Measurements from ENCODE around the gene RESP18. TPM values are rescaled to one million over a fixed set of nuclear protein-coding genes. Genes with fewer than 3 reads are reported as not detected.
"Not testable (repeated sequence)": the region's sequence is repeated elsewhere in the genome, so short reads cannot be mapped to it uniquely, and the experiment has no call there.

The RESP18 gene
- total RNA-seq, 1 donor from 2014 or later: not detected

DNA sequence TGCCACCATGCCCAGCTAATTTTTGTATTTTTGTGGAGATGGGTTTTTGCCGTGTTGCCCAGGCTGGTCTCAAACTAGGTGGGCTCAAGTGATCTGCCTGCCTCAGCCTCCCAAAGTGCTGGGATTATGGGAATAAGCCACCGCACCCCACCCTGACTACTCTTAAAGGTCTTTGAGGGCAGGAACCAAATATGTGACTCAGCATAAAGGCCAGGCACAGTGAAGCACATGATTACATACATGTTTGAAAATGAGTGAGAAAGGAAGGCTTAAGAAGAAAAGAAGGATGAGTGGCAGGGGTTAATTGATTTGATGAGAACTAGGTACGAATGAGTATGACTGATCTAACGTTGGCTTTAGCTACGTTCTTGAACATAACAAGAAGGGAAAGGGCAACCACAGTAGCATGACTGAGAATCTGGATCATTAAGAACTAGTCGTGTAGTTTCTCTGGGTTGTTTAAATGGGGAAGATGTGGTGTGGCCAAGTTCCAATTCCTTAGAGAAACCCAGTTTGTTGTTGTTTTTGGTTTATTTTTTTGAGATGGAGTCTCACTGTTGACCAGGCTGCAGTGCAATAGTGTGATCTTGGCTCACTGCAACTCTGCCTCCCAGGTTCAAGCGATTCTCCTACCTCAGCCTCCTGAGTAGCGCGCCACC, 6.8 kb downstream of the RESP18 start:
- DNase-seq (ENCODE audit: extremely low read depth, low read depth, low spot score): no peak

DNA sequence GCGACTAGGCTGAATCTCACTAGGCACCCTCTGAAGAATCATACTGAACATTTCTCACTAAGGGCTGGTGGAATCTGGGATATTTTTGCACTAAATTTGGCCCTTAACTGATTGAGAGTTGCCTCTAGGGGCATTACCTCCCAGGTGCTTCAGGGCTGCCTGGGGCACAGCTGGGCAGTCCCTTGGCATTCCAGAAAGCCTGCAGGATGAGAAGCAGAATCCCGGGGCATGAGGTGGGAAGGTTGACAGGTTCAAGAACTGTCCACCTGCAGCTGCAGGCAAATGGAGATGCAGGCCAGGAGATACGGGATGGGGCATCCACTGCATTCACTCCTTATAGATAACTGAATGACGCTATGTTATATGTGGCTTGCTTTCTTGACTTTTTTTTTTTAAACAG, 7.4 kb downstream of the RESP18 start:
- DNase-seq (ENCODE audit: extremely low read depth, low read depth, low spot score): no peak

DNA sequence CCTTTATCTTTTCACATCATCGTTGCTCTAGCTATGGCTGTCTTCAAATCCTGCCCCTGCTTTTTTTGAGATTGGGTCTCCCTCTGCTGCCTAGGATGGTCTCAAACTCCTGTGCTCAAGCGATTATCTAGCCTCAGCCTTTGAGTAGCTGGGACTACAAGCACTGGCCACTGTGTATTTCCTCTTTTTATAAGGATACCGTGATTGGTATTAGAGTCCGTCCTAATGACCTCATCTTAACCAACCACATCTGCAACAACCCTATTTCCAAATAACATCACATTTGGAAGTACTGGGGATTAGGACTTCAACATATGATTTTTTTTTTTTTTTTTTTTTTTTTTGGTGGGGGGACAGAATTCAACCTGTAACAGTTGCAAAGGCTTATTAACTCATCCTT, 9.1 kb downstream of the RESP18 start:
- DNase-seq (ENCODE audit: extremely low read depth, low read depth, low spot score): no peak

- no peak for DNase-seq (ENCODE audit: extremely low read depth, low read depth, low spot score)
Measured at GRCh38 chr2:219314804-219315468, 17.6 kb downstream of the RESP18 start.

- DNase-seq (ENCODE audit: extremely low read depth, low read depth, low spot score): not testable (repeated sequence)
Measured at GRCh38 chr2:219312683-219313263, 19.8 kb downstream of the RESP18 start.

DNA sequence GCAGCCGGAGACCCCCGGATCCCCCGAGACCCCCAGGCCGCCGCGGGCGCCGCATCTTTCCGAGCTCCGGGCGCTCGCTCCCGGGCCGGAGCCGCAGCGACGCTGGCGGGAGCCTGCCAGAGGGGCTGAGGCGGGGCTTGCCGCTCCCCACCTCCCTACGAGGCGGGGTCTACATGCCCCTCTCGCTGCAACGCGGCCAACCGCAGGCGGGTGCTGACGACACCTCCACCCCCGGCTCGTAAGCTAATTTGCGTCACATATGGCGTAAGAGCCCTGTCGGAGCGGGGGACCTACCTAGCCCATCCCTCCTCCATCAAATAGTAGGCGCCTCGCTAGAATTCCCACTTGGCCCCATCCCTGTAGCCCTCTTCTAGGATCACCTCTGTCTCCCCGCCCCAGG, 23.3 kb downstream of the RESP18 start, which contains the start of gene PTPRN:
TSS of gene PTPRN (minus strand) at position 124 of the 400 bp plus-strand sequence. CDS start at position 55, 69 bp downstream.
- no peak for DNase-seq (ENCODE audit: extremely low read depth, low read depth, low spot score)

DNA sequence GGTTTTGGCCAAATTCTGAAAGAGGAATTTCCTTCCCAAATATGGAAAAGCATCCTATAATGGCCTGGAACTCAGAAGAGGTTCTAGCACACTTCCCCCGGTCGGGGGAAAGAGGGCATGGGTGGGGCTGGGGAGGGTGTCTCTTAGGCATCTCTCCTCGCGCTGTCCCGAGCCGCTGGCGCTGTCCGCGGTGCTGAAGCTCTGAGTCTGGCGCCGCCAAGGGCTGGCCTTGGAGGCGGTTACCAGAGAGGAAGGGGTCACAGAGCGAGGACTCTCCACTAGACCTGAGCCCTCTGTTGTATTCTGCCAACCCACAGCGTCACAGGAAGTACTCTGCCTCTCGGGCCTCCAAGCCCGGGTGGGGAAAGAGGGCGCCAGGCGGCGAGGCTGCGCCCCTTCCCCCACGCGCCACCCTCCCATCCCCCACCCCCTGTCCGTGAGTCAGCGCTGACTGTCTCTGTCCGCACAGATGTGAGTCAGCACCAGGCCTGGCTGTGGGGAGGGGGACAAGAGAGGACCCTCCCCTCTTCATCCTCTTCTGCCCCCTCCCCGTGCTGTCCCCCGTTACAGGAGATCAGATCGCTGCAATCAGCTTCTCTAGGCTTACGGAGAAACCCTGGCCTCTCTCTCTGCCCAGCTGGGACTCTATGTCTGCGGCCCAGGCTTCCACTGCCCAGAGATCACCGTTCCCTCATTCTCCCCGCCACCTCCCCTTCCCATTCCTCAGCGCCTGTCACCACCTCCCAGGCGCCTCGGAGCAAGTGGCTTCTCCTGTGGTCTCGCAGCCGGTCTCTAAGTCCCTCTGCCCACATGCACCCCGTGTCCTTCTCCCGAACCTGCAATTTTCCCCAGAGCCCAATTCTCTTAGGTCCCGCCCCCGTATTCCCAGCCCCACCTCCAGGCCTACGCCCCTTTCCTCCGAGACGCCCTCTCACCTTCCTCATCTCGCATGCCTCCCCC, 24.1 kb downstream of the RESP18 start:
- no peak for DNase-seq (ENCODE audit: extremely low read depth, low read depth, low spot score)

DNA sequence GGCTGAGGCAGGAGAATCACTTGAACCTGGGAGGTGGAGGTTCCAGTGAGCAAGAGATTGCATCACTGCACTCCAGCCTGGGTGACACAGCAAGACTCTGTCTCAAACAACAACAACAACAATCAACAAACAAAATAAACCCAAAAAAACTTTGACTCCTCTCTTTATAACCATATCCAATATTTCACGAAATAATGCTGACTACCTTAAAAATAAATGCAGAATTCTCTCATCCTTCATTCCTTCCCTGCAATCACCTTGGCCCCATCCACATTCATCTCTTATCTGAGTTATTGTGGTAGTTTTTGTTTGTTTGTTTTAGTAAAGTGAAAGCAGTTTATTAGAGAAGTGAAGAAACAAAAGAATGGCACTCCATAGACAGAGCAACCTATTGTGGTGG, 26.5 kb downstream of the RESP18 start:
- DNase-seq (ENCODE audit: extremely low read depth, low read depth, low spot score): no peak

DNA sequence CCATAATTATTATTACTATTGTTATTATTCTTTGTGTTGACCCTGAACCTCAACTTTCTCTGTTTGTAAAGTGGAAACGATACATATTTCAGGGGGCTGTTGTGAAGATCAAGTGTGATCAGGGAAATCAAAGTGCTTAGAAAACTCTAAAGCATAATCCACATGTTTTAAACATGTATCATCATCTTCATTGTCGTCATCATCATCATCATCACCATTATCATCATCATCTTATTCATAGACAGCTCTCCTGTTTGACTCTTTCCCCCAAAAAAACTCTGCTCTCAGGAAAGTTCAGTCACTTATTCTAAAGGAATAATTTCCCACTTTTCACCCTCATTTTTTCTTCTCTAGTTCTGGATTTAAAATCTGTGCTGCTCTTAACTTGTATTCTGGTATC, 28.3 kb downstream of the RESP18 start:
- DNase-seq (ENCODE audit: extremely low read depth, low read depth, low spot score): no peak

- no peak for DNase-seq (ENCODE audit: extremely low read depth, low read depth, low spot score)
Measured at GRCh38 chr2:219302412-219302968, 30.1 kb downstream of the RESP18 start.

GRCh38 chr2:219300022-219300421, 32.5 kb downstream of the RESP18 start:
- DNase-seq (ENCODE audit: extremely low read depth, low read depth, low spot score): no peak

- DNase-seq (ENCODE audit: extremely low read depth, low read depth, low spot score): no peak
Measured at GRCh38 chr2:219299372-219299760, 33.2 kb downstream of the RESP18 start.

- no peak for DNase-seq (ENCODE audit: extremely low read depth, low read depth, low spot score)
Measured at GRCh38 chr2:219298759-219299371, 33.7 kb downstream of the RESP18 start.

GRCh38 chr2:219297766-219298456, 34.6 kb downstream of the RESP18 start:
- no peak for DNase-seq (ENCODE audit: extremely low read depth, low read depth, low spot score)

DNA sequence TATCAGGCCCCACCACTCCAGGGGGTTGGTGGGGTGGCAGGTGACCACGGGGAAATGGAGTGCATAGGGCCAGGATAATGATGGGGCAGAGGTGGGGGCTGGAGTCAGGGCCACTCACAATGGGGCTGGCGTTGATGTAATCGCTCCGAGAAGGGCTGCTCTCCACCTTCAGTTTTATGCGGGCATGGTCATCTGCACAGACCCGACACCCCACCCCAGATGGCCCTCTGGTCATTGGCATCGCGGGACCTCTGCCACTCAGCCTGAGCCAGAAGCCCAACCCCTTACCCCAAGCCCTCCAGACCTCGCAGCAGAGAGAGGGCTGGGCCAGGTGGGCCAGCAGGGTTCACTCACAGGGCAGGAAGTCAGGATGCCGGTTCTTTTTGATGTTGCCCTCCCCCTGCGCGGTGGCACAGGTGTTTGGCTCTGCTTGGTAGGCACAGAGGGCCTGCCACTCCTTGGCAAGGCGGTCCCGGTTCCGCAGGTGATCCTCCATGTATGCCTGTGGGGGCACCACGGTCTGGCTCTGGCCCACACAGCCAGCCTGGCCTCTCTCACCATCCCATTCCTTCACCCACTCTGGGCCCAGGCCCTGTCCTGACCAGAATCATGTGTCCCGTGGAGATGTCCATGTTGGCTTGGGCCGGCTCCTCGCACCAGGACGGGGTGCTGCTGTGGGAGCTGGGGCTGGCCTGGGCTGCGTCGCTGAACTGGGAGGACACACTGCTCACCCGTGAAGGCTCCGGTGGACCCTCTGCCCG, 35.7 kb downstream of the RESP18 start:
- no peak for DNase-seq (ENCODE audit: extremely low read depth, low read depth, low spot score)

- DNase-seq (ENCODE audit: extremely low read depth, low read depth, low spot score): no peak
Measured at GRCh38 chr2:219296142-219296541, 36.4 kb downstream of the RESP18 start.

- no peak for DNase-seq (ENCODE audit: extremely low read depth, low read depth, low spot score)
Measured at GRCh38 chr2:219294356-219295351, 37.9 kb downstream of the RESP18 start.
